Measurements from ENCODE around the gene PRDM5. TPM values are rescaled to one million over a fixed set of nuclear protein-coding genes. Genes with fewer than 3 reads are reported as not detected.

PRDM5 gene
- total and polyA plus RNA-seq, 7 donors = 0.56 to 3.4 (median 2.2) TPM

- no peak overlapping the region for H3K4me3 ChIP-seq
- TF ChIP-seq CTCF (IDR thresholded peaks at IDR 0.05) = no peak
- no peak overlapping the region for H3K27ac ChIP-seq
- WGBS, 3 donors = 85 to 90% (median 85%) methylated on average over 5 of the region's 5 CpGs
- no peaks in the 10 kb centered on the region for H3K9me3 ChIP-seq
- intact Hi-C loops (cut with DNase I) = loop anchor here in 1 of 2 donors (5.0 kb wide), 1 partner anchor 372 kb away; no protein-coding TSS in a partner anchor
- ATAC-seq (no peak), DNase-seq (no peak)
- no peaks in the 10 kb centered on the region for H3K36me3 ChIP-seq (ENCODE audit: insufficient read depth in 1 of 2, low read depth in 1 of 2)
- no peaks in the 10 kb centered on the region for H3K27me3 ChIP-seq (ENCODE audit: insufficient read depth in 3 of 3, low read length in 2 of 3)
- H3K4me1 ChIP-seq = no peaks in the 10 kb centered on the region
These were observed 202.1 kb downstream of the PRDM5 start for GRCh38 chr4:120720354-120720934.

GRCh38 chr4:120718979-120719566 is 203.5 kb downstream of the PRDM5 start:
- ATAC-seq = peak; percentile 57 to 79 (median 66)
- WGBS, 3 donors = 38 to 47% (median 46%) methylated on average over 5 of the region's 5 CpGs
- peak in 1 of 2 donors; percentile 12 for DNase-seq
- H3K27me3 ChIP-seq (ENCODE audit: insufficient read depth in 3 of 3, low read length in 2 of 3) = no peaks in the 10 kb centered on the region
- peak; percentile 63 for TF ChIP-seq CTCF (IDR thresholded peaks at IDR 0.05)
- H3K4me3 ChIP-seq = no peak overlapping the region
- H3K4me1 ChIP-seq = no peaks in the 10 kb centered on the region
- no peak overlapping the region for H3K27ac ChIP-seq
- no peaks in the 10 kb centered on the region for H3K36me3 ChIP-seq (ENCODE audit: insufficient read depth in 1 of 2, low read depth in 1 of 2)
- intact Hi-C loops (cut with DNase I) = loop anchor here in 1 of 2 donors (10.0 kb wide), 1 partner anchor 376 kb away; no protein-coding TSS in a partner anchor
- no peaks in the 10 kb centered on the region for H3K9me3 ChIP-seq

- H3K9me3 ChIP-seq = no peaks in the 10 kb centered on the region
- intact Hi-C loops (cut with DNase I) = loop anchor here in 1 of 2 donors (10.0 kb wide), 1 partner anchor 378 kb away; no protein-coding TSS in a partner anchor
- no peak for TF ChIP-seq CTCF (IDR thresholded peaks at IDR 0.05)
- WGBS, 3 donors = 14 to 46% (median 20%) methylated on average over 1 of the region's 1 CpG
- no peak for DNase-seq
- no peaks in the 10 kb centered on the region for H3K4me1 ChIP-seq
- no peaks in the 10 kb centered on the region for H3K36me3 ChIP-seq (ENCODE audit: insufficient read depth in 1 of 2, low read depth in 1 of 2)
- no peak overlapping the region for H3K27ac ChIP-seq
- no peak overlapping the region for H3K4me3 ChIP-seq
- ATAC-seq = peak in 2 of 4 donors; percentile 38 to 49
- H3K27me3 ChIP-seq (ENCODE audit: insufficient read depth in 3 of 3, low read length in 2 of 3) = no peaks in the 10 kb centered on the region
These were observed 206.2 kb downstream of the PRDM5 start for GRCh38 chr4:120716346-120716745.

GRCh38 chr4:120714417-120715010 is 208.0 kb downstream of the PRDM5 start:
- H3K9me3 ChIP-seq = no peaks in the 10 kb centered on the region
- no peaks in the 10 kb centered on the region for H3K27me3 ChIP-seq (ENCODE audit: insufficient read depth in 3 of 3, low read length in 2 of 3)
- TF ChIP-seq CTCF (IDR thresholded peaks at IDR 0.05) = no peak
- peaks cover 4% of the 10 kb centered on the region for H3K4me1 ChIP-seq
- no peaks in the 10 kb centered on the region for H3K36me3 ChIP-seq (ENCODE audit: insufficient read depth in 1 of 2, low read depth in 1 of 2)
- no peak for DNase-seq
- no peak overlapping the region for H3K27ac ChIP-seq
- intact Hi-C loops (cut with DNase I) = loop anchor here in 1 of 2 donors (10.0 kb wide), 1 partner anchor 380 kb away; no protein-coding TSS in a partner anchor
- no peak for ATAC-seq
- 69 to 77% (median 76%) methylated on average over 4 of the region's 4 CpGs for WGBS, 3 donors
- H3K4me3 ChIP-seq = no peak overlapping the region
